KMS-11 (cell line): ENCODE measurements around the gene DHX15.
"Not testable (repeated sequence)": the region's sequence is repeated elsewhere in the genome, so short reads cannot be mapped to it uniquely, and the experiment has no call there.

Experiments used
- H2AFZ ChIP-seq: fragments of 200-600 bp; sonication (generic); 2 replicates; pipeline ENCODE4 v1.6.1; 2016; ENCODE audit warnings: antibody characterized with exemption, mixed run types, low read depth
- H3K27ac ChIP-seq: fragments of 200-600 bp; sonication (generic); 2 replicates; pipeline ENCODE4 v1.6.1; 2016; ENCODE audit warnings: mild to moderate bottlenecking, mixed run types
- H3K27me3 ChIP-seq: fragments of 200-600 bp; sonication (generic); 2 replicates; pipeline ENCODE4 v1.6.1; 2017; ENCODE audit warnings: mild to moderate bottlenecking, low read depth, mixed run types, moderate library complexity; ENCODE audit not compliant: insufficient read depth
- H3K36me3 ChIP-seq: fragments of 200-600 bp; sonication (generic); 2 replicates; pipeline ENCODE4 v1.6.1; 2017; ENCODE audit warnings: mild to moderate bottlenecking, mixed run types; ENCODE audit not compliant: insufficient read depth
- H3K4me1 ChIP-seq: fragments of 200-600 bp; sonication (generic); 2 replicates; pipeline ENCODE4 v1.6.1; 2016; ENCODE audit warnings: mild to moderate bottlenecking, low read depth, mixed run types; ENCODE audit not compliant: poor library complexity, severe bottlenecking
- H3K4me2 ChIP-seq: fragments of 200-600 bp; sonication (generic); 2 replicates; pipeline ENCODE4 v1.7.0; 2016; ENCODE audit warnings: mild to moderate bottlenecking, mixed run types
- H3K4me3 ChIP-seq: fragments of 200-600 bp; sonication (generic); IDR thresholded peaks from 2 replicates; pipeline ENCODE4 v1.6.1; 2017; ENCODE audit warnings: low read depth, low read length, mixed read lengths; ENCODE audit not compliant: insufficient read depth
- H3K79me2 ChIP-seq: fragments of 200-600 bp; sonication (generic); 2 replicates; pipeline ENCODE4 v1.6.1; 2016; ENCODE audit warnings: low read depth, mixed run types; ENCODE audit not compliant: insufficient read depth
- H3K9ac ChIP-seq: fragments of 200-600 bp; sonication (generic); 2 replicates; pipeline ENCODE4 v1.6.1; 2016; ENCODE audit warnings: mild to moderate bottlenecking, mixed run types
- H4K20me1 ChIP-seq: fragments of 200-600 bp; sonication (generic); 2 replicates; pipeline ENCODE4 v1.6.1; 2016; ENCODE audit warnings: mild to moderate bottlenecking, mixed run types; ENCODE audit not compliant: insufficient read depth
- TF ChIP-seq, protein P1 (sequence below): fragments of 200-600 bp; sonication (generic); conservative IDR thresholded peaks from 2 replicates; pipeline ENCODE4 v1.6.1; 2017; ENCODE audit warnings: low read depth, mild to moderate bottlenecking, antibody characterized with exemption, low read length, moderate library complexity, mixed read lengths

Gene DHX15

GRCh38 chr4:24510091-24510490 is 74.3 kb downstream of the DHX15 start:
- Histone ChIP-seq H3K36me3 (no peaks in the 10 kb centered on the region), H3K79me2 (no peaks in the 10 kb centered on the region), H3K9ac (no peak overlapping the region), H3K4me3 (no peak overlapping the region), H3K27me3 (no peaks in the 10 kb centered on the region), H3K4me1 (no peaks in the 10 kb centered on the region), H3K27ac (no peak overlapping the region), H3K4me2 (no peak overlapping the region), H4K20me1 (no peaks in the 10 kb centered on the region), H2AFZ (no peak overlapping the region)
- TF ChIP-seq, protein P1, sequence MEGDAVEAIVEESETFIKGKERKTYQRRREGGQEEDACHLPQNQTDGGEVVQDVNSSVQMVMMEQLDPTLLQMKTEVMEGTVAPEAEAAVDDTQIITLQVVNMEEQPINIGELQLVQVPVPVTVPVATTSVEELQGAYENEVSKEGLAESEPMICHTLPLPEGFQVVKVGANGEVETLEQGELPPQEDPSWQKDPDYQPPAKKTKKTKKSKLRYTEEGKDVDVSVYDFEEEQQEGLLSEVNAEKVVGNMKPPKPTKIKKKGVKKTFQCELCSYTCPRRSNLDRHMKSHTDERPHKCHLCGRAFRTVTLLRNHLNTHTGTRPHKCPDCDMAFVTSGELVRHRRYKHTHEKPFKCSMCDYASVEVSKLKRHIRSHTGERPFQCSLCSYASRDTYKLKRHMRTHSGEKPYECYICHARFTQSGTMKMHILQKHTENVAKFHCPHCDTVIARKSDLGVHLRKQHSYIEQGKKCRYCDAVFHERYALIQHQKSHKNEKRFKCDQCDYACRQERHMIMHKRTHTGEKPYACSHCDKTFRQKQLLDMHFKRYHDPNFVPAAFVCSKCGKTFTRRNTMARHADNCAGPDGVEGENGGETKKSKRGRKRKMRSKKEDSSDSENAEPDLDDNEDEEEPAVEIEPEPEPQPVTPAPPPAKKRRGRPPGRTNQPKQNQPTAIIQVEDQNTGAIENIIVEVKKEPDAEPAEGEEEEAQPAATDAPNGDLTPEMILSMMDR, result no peak

GRCh38 chr4:24508541-24508940 is 75.8 kb downstream of the DHX15 start:
- no peak overlapping the region for H3K27ac ChIP-seq
- no peaks in the 10 kb centered on the region for H3K4me1 ChIP-seq
- no peak overlapping the region for H2AFZ ChIP-seq
- TF ChIP-seq, protein P1, result no peak
- no peak overlapping the region for H3K9ac ChIP-seq
- no peak overlapping the region for H3K4me3 ChIP-seq
- no peaks in the 10 kb centered on the region for H4K20me1 ChIP-seq
- no peaks in the 10 kb centered on the region for H3K79me2 ChIP-seq
- no peaks in the 10 kb centered on the region for H3K36me3 ChIP-seq
- H3K27me3 ChIP-seq, result no peaks in the 10 kb centered on the region
- no peak overlapping the region for H3K4me2 ChIP-seq

GRCh38 chr4:24507439-24507838 is 76.9 kb downstream of the DHX15 start:
- no peak overlapping the region for H3K4me2 ChIP-seq
- H3K9ac ChIP-seq, result no peak overlapping the region
- H3K4me3 ChIP-seq, result no peak overlapping the region
- H3K79me2 ChIP-seq, result no peaks in the 10 kb centered on the region
- H3K27ac ChIP-seq, result no peak overlapping the region
- TF ChIP-seq, protein P1, result no peak
- no peak overlapping the region for H2AFZ ChIP-seq
- no peaks in the 10 kb centered on the region for H3K4me1 ChIP-seq
- no peaks in the 10 kb centered on the region for H4K20me1 ChIP-seq
- H3K27me3 ChIP-seq, result no peaks in the 10 kb centered on the region
- H3K36me3 ChIP-seq, result no peaks in the 10 kb centered on the region

- not testable (repeated sequence) for H3K36me3 ChIP-seq, H3K79me2 ChIP-seq, H3K4me2 ChIP-seq, H3K27me3 ChIP-seq, H3K9ac ChIP-seq, H3K4me3 ChIP-seq, H4K20me1 ChIP-seq, H3K4me1 ChIP-seq, H2AFZ ChIP-seq, H3K27ac ChIP-seq
Measured at GRCh38 chr4:24503090-24503489, 81.3 kb downstream of the DHX15 start.

- H3K9ac ChIP-seq, result no peak overlapping the region
- H3K27ac ChIP-seq, result no peak overlapping the region
- TF ChIP-seq, protein P1, result no peak
- no peaks in the 10 kb centered on the region for H3K27me3 ChIP-seq
- no peaks in the 10 kb centered on the region for H4K20me1 ChIP-seq
- no peak overlapping the region for H2AFZ ChIP-seq
- H3K79me2 ChIP-seq, result no peaks in the 10 kb centered on the region
- H3K4me2 ChIP-seq, result no peak overlapping the region
- H3K4me1 ChIP-seq, result no peaks in the 10 kb centered on the region
- H3K4me3 ChIP-seq, result no peak overlapping the region
- H3K36me3 ChIP-seq, result no peaks in the 10 kb centered on the region
Measured at GRCh38 chr4:24497221-24497620, 87.1 kb downstream of the DHX15 start.
